MG63 (cell line): ENCODE measurements around the gene PTGS1. TPM values are rescaled to one million over a fixed set of nuclear protein-coding genes. Genes with fewer than 3 reads are reported as not detected.
"Not testable (repeated sequence)": the region's sequence is repeated elsewhere in the genome, so short reads cannot be mapped to it uniquely, and the experiment has no call there.

Source experiments
- DNase-seq: peaks from one replicate; pipeline ENCODE4 v3.0.0-alpha.2; 2020
- H3K27me3 ChIP-seq: fragments of 250-450 bp; sonication (Bioruptor Pico); 2 replicates; pipeline ENCODE4 v1.5.1; 2020; ENCODE audit warnings: mild to moderate bottlenecking, moderate library complexity
- H3K36me3 ChIP-seq: fragments of 250-450 bp; sonication (Bioruptor Pico); 2 replicates; pipeline ENCODE4 v1.5.1; 2020; ENCODE audit warnings: mild to moderate bottlenecking, moderate library complexity
- H3K4me3 ChIP-seq: fragments of 250-450 bp; sonication (Bioruptor Pico); 2 replicates; pipeline ENCODE4 v1.5.1; 2020; ENCODE audit warnings: mild to moderate bottlenecking, moderate library complexity
- H3K9me3 ChIP-seq: fragments of 250-450 bp; sonication (Bioruptor Pico); 2 replicates; pipeline ENCODE4 v1.5.1; 2020; ENCODE audit warnings: mild to moderate bottlenecking, moderate library complexity
- total RNA-seq: library from RNA; depleted of rRNA; stranded (reverse); fragments of >200 nt; shearing (Covaris generic); gene quantifications from 2 replicates; pipeline ENCODE4 v1.2.3, GENCODE V29; 2014; ENCODE audit warnings: low replicate concordance; rRNA removed

Gene PTGS1
- total RNA-seq = not detected in 2 replicates

- Histone ChIP-seq H3K27me3 (no peaks in the 10 kb centered on the region), H3K4me3 (no peak within 1 kb of the TSS), H3K9me3 (no peaks in the 10 kb centered on the region), H3K36me3 (no peaks in the 10 kb centered on the region)
- no peak for DNase-seq
Measured at GRCh38 chr9:122370869-122371755, at the start of gene PTGS1. Gene PTGS1, plus strand, starts transcription at chr9:122371024. Its CDS starts 61 bp downstream, at chr9:122371085.

- H3K4me3 ChIP-seq = no peak overlapping the region
- H3K27me3 ChIP-seq = no peaks in the 10 kb centered on the region
- peaks cover 51% of the 10 kb centered on the region for H3K36me3 ChIP-seq
- DNase-seq = no peak
- no peaks in the 10 kb centered on the region for H3K9me3 ChIP-seq
Measured at GRCh38 chr9:122322553-122322952, 48.3 kb upstream of the PTGS1 start.

GRCh38 chr9:122324665-122325064 is 46.2 kb upstream of the PTGS1 start:
- H3K36me3 ChIP-seq = peaks cover 63% of the 10 kb centered on the region
- H3K27me3 ChIP-seq, DNase-seq, H3K9me3 ChIP-seq, H3K4me3 ChIP-seq: not testable (repeated sequence)

- peaks cover 65% of the 10 kb centered on the region for H3K36me3 ChIP-seq
- no peak for DNase-seq
- no peaks in the 10 kb centered on the region for H3K9me3 ChIP-seq
- H3K27me3 ChIP-seq = no peaks in the 10 kb centered on the region
- no peak overlapping the region for H3K4me3 ChIP-seq
Measured at GRCh38 chr9:122325124-122325523, 45.7 kb upstream of the PTGS1 start.

GRCh38 chr9:122327175-122327574 is 43.6 kb upstream of the PTGS1 start:
- Histone ChIP-seq H3K27me3 (no peaks in the 10 kb centered on the region), H3K9me3 (no peaks in the 10 kb centered on the region), H3K4me3 (no peak overlapping the region), H3K36me3 (peaks cover 59% of the 10 kb centered on the region)
- no peak for DNase-seq

GRCh38 chr9:122329597-122329996 is 41.2 kb upstream of the PTGS1 start:
- H3K36me3 ChIP-seq = peaks cover 39% of the 10 kb centered on the region
- H3K9me3 ChIP-seq = no peaks in the 10 kb centered on the region
- no peak for DNase-seq
- no peaks in the 10 kb centered on the region for H3K27me3 ChIP-seq
- no peak overlapping the region for H3K4me3 ChIP-seq

GRCh38 chr9:122330466-122330865 is 40.4 kb upstream of the PTGS1 start:
- not testable (repeated sequence) for H3K9me3 ChIP-seq, H3K4me3 ChIP-seq, H3K27me3 ChIP-seq, DNase-seq
- peaks cover 37% of the 10 kb centered on the region for H3K36me3 ChIP-seq

- no peaks in the 10 kb centered on the region for H3K9me3 ChIP-seq
- H3K4me3 ChIP-seq = no peak overlapping the region
- H3K36me3 ChIP-seq = peaks cover 37% of the 10 kb centered on the region
- no peaks in the 10 kb centered on the region for H3K27me3 ChIP-seq
- no peak for DNase-seq
Measured at GRCh38 chr9:122331523-122331927, 39.3 kb upstream of the PTGS1 start.

- no peaks in the 10 kb centered on the region for H3K9me3 ChIP-seq
- H3K36me3 ChIP-seq = peaks cover 32% of the 10 kb centered on the region
- no peaks in the 10 kb centered on the region for H3K27me3 ChIP-seq
- DNase-seq = no peak
- no peak overlapping the region for H3K4me3 ChIP-seq
Measured at GRCh38 chr9:122332083-122332482, 38.7 kb upstream of the PTGS1 start.

- no peaks in the 10 kb centered on the region for H3K27me3 ChIP-seq
- no peak for DNase-seq
- peaks cover 27% of the 10 kb centered on the region for H3K36me3 ChIP-seq
- H3K4me3 ChIP-seq = no peak overlapping the region
- no peaks in the 10 kb centered on the region for H3K9me3 ChIP-seq
Measured at GRCh38 chr9:122332644-122333043, 38.2 kb upstream of the PTGS1 start.

GRCh38 chr9:122333169-122333808 is 37.5 kb upstream of the PTGS1 start:
- no peak for DNase-seq
- Histone ChIP-seq H3K9me3 (no peaks in the 10 kb centered on the region), H3K36me3 (peaks cover 23% of the 10 kb centered on the region), H3K4me3 (no peak overlapping the region), H3K27me3 (no peaks in the 10 kb centered on the region)

- no peak for DNase-seq
- Histone ChIP-seq H3K36me3 (peaks cover 11% of the 10 kb centered on the region), H3K9me3 (no peaks in the 10 kb centered on the region), H3K27me3 (no peaks in the 10 kb centered on the region), H3K4me3 (no peak overlapping the region)
Measured at GRCh38 chr9:122334916-122335315, 35.9 kb upstream of the PTGS1 start.

GRCh38 chr9:122336189-122336588 is 34.6 kb upstream of the PTGS1 start:
- no peak overlapping the region for H3K4me3 ChIP-seq
- no peak for DNase-seq
- no peaks in the 10 kb centered on the region for H3K27me3 ChIP-seq
- H3K36me3 ChIP-seq = peaks cover 3% of the 10 kb centered on the region; the same call in 1 of the 2 replicates
- no peaks in the 10 kb centered on the region for H3K9me3 ChIP-seq

GRCh38 chr9:122336866-122337555 is 33.8 kb upstream of the PTGS1 start:
- H3K36me3 ChIP-seq = peaks cover 3% of the 10 kb centered on the region; the same call in 1 of the 2 replicates
- DNase-seq = no peak
- H3K4me3 ChIP-seq = no peak overlapping the region
- no peaks in the 10 kb centered on the region for H3K9me3 ChIP-seq
- no peaks in the 10 kb centered on the region for H3K27me3 ChIP-seq

GRCh38 chr9:122337556-122337929 is 33.3 kb upstream of the PTGS1 start:
- no peaks in the 10 kb centered on the region for H3K27me3 ChIP-seq
- H3K9me3 ChIP-seq = no peaks in the 10 kb centered on the region
- no peak for DNase-seq
- peaks cover 3% of the 10 kb centered on the region; the same call in 1 of the 2 replicates for H3K36me3 ChIP-seq
- no peak overlapping the region for H3K4me3 ChIP-seq

GRCh38 chr9:122338536-122338935 is 32.3 kb upstream of the PTGS1 start:
- no peaks in the 10 kb centered on the region; the same call in 1 of the 2 replicates for H3K36me3 ChIP-seq
- DNase-seq = no peak
- no peaks in the 10 kb centered on the region for H3K9me3 ChIP-seq
- H3K27me3 ChIP-seq = no peaks in the 10 kb centered on the region
- no peak overlapping the region for H3K4me3 ChIP-seq

- Histone ChIP-seq H3K27me3 (no peaks in the 10 kb centered on the region), H3K4me3 (no peak overlapping the region), H3K9me3 (no peaks in the 10 kb centered on the region), H3K36me3 (no peaks in the 10 kb centered on the region)
- DNase-seq = no peak
Measured at GRCh38 chr9:122338994-122339393, 31.8 kb upstream of the PTGS1 start.
